Karpas-422 (cell line): ENCODE measurements around the gene MS4A10. TPM values are rescaled to one million over a fixed set of nuclear protein-coding genes. Genes with fewer than 3 reads are reported as not detected.

Experiments used
- DNase-seq: peaks from one replicate; pipeline ENCODE4 v3.0.0-alpha.2; 2015
- H2AFZ ChIP-seq: fragments of 200-600 bp; sonication (generic); 2 replicates; pipeline ENCODE4 v1.6.1; 2014; ENCODE audit warnings: antibody characterized with exemption, low read length, mixed read lengths
- H3K27ac ChIP-seq: fragments of 200-600 bp; sonication (generic); 2 replicates; pipeline ENCODE4 v1.5.1; 2014; ENCODE audit warnings: mild to moderate bottlenecking, low read length, moderate library complexity
- H3K27me3 ChIP-seq: fragments of 200-600 bp; sonication (generic); 2 replicates; pipeline ENCODE4 v1.6.1; 2014; ENCODE audit warnings: low read length, mixed read lengths
- H3K36me3 ChIP-seq: fragments of 200-600 bp; sonication (generic); 2 replicates; pipeline ENCODE4 v1.6.1; 2014; ENCODE audit warnings: low read length, mixed read lengths; ENCODE audit not compliant: insufficient read depth
- H3K4me1 ChIP-seq: fragments of 200-600 bp; sonication (generic); 2 replicates; pipeline ENCODE4 v1.6.1; 2014; ENCODE audit warnings: mild to moderate bottlenecking, low read length, mixed read lengths
- H3K4me2 ChIP-seq: fragments of 200-600 bp; sonication (generic); 2 replicates; pipeline ENCODE4 v1.6.1; 2014; ENCODE audit warnings: low read length, low read depth, mild to moderate bottlenecking; ENCODE audit not compliant: poor library complexity, severe bottlenecking
- H3K4me3 ChIP-seq: fragments of 200-600 bp; sonication (generic); 2 replicates; pipeline ENCODE4 v1.5.1; 2014; ENCODE audit warnings: mild to moderate bottlenecking, antibody characterized with exemption, low read length, mixed read lengths
- H3K79me2 ChIP-seq: fragments of 200-600 bp; sonication (generic); 2 replicates; pipeline ENCODE4 v1.6.1; 2014; ENCODE audit warnings: mild to moderate bottlenecking, low read length, mixed read lengths
- H3K9ac ChIP-seq: fragments of 200-600 bp; sonication (generic); 2 replicates; pipeline ENCODE4 v1.6.0; 2014; ENCODE audit warnings: low read length
- H3K9me2 ChIP-seq: fragments of 200-600 bp; sonication (generic), shearing (Covaris generic); replicated peaks from 2 replicates; pipeline ENCODE4 v1.6.0; 2014; ENCODE audit warnings: mild to moderate bottlenecking, low read length, moderate library complexity; ENCODE audit not compliant: insufficient read depth
- H3K9me3 ChIP-seq: fragments of 300-700, 200-600 bp; sonication (generic); 2 replicates; pipeline ENCODE4 v1.6.1; 2014; ENCODE audit warnings: low read length, mixed read lengths
- H4K20me1 ChIP-seq: fragments of 200-600 bp; sonication (generic); 2 replicates; pipeline ENCODE4 v1.6.1; 2014; ENCODE audit warnings: mild to moderate bottlenecking, antibody characterized with exemption, low read length, low read depth; ENCODE audit not compliant: insufficient read depth
- total RNA-seq: library from RNA; depleted of rRNA; stranded (reverse); fragments of >200 nt; shearing (Covaris generic); gene quantifications from 2 replicates; pipeline ENCODE4 v1.2.3, GENCODE V29; 2014; ENCODE audit warnings: low replicate concordance

Gene MS4A10
- total RNA-seq, 1 experiment from 2014 or later: not detected

DNA sequence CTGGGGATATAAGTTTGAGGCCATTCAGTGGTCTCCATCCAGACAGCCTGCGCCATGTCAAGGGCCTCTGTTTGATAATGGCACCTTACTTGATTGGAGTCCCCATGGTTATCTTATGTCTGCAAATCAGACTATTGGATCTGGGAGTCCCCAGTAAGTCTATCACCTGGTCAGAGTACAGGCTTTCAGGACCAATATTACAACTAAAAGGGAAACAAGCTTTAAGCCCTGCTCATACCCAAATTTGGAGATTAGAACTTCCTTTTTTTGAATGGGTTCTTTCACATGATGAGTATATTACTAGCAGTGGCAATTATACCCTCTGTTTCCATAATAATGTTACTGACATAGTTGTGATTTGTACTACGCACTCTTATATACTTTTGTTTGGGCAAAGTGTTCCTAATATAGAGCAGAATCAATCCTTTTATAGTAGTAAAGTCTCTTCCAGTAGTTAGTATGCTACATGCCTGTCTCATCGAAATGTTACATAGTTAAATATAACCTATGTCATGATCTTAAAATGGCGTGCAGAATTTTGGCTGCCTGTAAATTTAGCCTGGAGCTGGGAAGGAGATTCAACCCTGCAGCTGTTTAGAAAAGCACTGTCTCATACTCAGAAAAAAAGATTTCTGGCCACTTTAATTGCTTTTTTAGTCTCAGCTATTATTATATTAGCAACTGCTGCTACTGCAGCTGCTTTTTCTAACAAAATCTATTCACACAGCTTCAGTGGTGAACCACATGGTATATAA is 23.5 kb upstream of the MS4A10 start:
- H3K9ac ChIP-seq: no peak overlapping the region; the same call in 1 of the 2 replicates
- peak overlapping the region; percentile 41 for H3K4me3 ChIP-seq
- H3K4me1 ChIP-seq: peaks cover 52% of the 10 kb centered on the region
- no peaks in the 10 kb centered on the region for H3K9me2 ChIP-seq
- no peaks in the 10 kb centered on the region for H3K36me3 ChIP-seq
- peak; percentile 79 for DNase-seq
- peak overlapping the region; percentile 85 for H3K27ac ChIP-seq
- H3K27me3 ChIP-seq: no peaks in the 10 kb centered on the region
- 0 out of 2 replicates have a peak overlapping the region, but pooled peaks have one; percentile 12 for H2AFZ ChIP-seq
- no peaks in the 10 kb centered on the region for H3K9me3 ChIP-seq
- H4K20me1 ChIP-seq: no peaks in the 10 kb centered on the region
- no peaks in the 10 kb centered on the region for H3K79me2 ChIP-seq
- H3K4me2 ChIP-seq: peak overlapping the region; percentile 63

DNA sequence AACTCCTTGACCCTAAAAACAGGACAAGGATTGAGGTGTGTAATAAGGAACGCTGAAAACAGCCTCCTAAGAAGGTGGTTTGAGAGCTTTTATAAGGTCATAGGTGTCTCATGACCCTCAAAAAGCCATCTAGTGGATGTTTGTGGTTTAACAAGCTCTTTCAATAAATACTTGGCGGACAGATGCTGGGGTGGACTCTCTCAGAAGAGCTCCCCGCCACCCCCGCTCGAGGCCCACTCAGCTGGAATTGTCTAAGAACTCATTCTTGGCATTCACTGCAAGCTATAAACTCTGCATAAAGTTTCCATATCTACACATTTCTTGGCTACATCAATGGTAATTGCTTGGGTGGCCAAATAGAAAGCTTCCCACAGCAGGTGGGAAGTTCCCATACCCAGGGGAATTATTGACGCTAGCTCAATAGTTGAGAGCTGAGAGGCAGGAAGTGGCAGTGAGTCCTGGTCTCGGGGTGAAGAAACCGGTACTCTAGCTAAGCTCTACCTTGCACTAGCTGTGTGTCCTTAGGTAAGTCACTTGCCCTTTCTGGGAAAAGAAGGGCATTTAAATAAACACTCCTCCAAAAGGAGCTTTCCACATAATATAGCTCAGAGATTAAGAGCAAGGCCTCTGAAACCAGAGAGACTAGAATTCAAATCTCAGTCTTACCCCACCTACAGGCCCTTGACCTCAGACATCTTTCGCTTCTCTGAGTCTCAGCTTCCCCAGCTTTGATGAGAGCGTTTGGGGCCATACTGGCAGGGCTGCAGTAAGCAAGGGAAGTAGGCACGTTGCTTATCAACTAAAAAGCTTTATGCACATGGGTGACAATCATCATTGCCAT is 22.1 kb upstream of the MS4A10 start:
- Histone ChIP-seq H2AFZ (no peak overlapping the region), H3K79me2 (no peaks in the 10 kb centered on the region), H3K9me3 (no peaks in the 10 kb centered on the region), H4K20me1 (no peaks in the 10 kb centered on the region), H3K4me3 (no peak overlapping the region), H3K4me1 (peaks cover 52% of the 10 kb centered on the region), H3K4me2 (peak overlapping the region; percentile 63), H3K9ac (no peak overlapping the region), H3K27ac (no peak overlapping the region), H3K9me2 (no peaks in the 10 kb centered on the region), H3K36me3 (no peaks in the 10 kb centered on the region), H3K27me3 (no peaks in the 10 kb centered on the region)
- DNase-seq: peak; percentile 80

DNA sequence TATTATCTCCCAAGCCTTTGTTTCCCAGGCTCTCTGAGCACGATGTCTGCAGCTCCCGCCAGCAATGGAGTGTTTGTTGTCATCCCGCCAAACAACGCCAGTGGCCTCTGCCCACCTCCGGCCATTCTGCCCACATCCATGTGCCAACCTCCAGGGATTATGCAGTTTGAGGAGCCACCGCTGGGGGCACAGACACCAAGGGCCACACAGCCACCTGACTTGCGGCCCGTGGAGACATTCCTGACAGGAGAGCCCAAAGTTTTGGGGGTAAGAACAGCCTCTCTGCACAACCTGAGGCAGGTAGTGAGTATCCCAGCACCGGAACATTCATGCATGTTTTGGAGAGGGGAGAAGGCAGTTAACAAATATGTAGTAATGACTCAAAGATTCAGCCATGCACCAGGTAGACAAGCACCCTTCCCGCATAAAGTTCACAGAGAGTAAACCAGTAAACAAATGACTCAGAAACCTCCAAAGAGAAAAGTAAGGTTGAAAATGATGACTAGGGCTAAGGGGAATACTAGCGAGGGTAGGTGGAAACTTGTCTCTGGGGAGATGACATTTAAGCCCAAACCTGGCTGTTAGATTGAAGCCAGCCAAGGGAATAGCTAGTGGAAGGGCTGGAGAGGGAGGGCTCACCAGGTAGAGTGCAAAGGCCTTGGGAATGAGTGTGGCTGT is 21.3 kb upstream of the MS4A10 start:
- Histone ChIP-seq H3K4me2 (no peak overlapping the region), H2AFZ (no peak overlapping the region), H3K79me2 (no peaks in the 10 kb centered on the region), H3K9ac (no peak overlapping the region), H3K27me3 (no peaks in the 10 kb centered on the region), H3K9me2 (no peaks in the 10 kb centered on the region), H3K27ac (no peak overlapping the region), H3K4me3 (no peak overlapping the region), H3K36me3 (no peaks in the 10 kb centered on the region), H3K4me1 (peaks cover 60% of the 10 kb centered on the region), H3K9me3 (no peaks in the 10 kb centered on the region), H4K20me1 (no peaks in the 10 kb centered on the region)
- no peak for DNase-seq

DNA sequence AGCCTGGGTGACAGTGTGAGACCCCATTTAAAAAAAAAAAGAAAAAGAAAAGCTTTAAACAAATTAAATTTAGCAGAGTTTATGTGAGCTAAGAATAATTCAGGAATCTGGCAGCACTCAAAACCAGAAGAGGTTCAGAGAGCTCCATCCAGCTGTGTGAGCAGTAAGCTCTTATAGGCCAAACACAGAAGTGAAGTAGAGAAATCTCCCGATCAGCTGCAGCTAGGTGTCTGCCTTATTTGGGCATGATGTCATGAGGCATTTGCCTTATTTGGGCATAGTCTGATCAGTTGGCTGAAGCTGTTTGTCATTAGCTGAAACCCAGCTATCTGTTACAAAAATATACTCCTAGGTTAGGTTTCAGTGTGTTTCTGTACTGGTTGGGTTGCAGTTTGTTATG is 20.3 kb upstream of the MS4A10 start:
- Histone ChIP-seq H4K20me1 (no peaks in the 10 kb centered on the region), H3K27ac (no peak overlapping the region), H3K79me2 (no peaks in the 10 kb centered on the region), H3K4me2 (no peak overlapping the region), H3K27me3 (no peaks in the 10 kb centered on the region), H3K36me3 (no peaks in the 10 kb centered on the region), H3K9me3 (no peaks in the 10 kb centered on the region), H3K4me1 (peaks cover 54% of the 10 kb centered on the region), H2AFZ (no peak overlapping the region), H3K4me3 (no peak overlapping the region), H3K9ac (no peak overlapping the region), H3K9me2 (no peaks in the 10 kb centered on the region)
- DNase-seq: peak; percentile 62

DNA sequence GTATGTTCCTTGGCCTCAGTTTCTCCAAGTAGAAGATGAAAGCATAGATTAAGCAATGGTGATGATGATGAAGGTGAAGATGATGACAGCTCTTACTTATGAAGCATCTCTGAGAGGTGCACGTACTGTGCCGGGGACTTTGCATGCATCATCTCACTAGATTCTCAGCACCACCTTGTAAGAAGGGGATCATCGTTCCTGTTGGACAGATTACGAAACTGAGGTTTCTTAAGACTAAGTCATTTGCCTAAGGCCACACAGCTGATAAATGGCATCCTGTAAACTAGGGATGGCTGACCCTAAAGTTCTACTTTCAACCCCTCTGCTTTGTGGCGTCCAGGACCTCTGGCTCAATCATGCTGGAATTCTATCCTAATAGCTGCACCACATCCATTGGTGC is 19.8 kb upstream of the MS4A10 start:
- DNase-seq: no peak
- no peak overlapping the region for H3K9ac ChIP-seq
- H3K4me1 ChIP-seq: peaks cover 52% of the 10 kb centered on the region
- no peaks in the 10 kb centered on the region for H3K9me2 ChIP-seq
- no peak overlapping the region for H3K4me2 ChIP-seq
- no peak overlapping the region for H2AFZ ChIP-seq
- no peaks in the 10 kb centered on the region for H4K20me1 ChIP-seq
- no peaks in the 10 kb centered on the region for H3K27me3 ChIP-seq
- H3K4me3 ChIP-seq: no peak overlapping the region
- H3K79me2 ChIP-seq: no peaks in the 10 kb centered on the region
- no peaks in the 10 kb centered on the region for H3K9me3 ChIP-seq
- H3K27ac ChIP-seq: no peak overlapping the region
- no peaks in the 10 kb centered on the region for H3K36me3 ChIP-seq

DNA sequence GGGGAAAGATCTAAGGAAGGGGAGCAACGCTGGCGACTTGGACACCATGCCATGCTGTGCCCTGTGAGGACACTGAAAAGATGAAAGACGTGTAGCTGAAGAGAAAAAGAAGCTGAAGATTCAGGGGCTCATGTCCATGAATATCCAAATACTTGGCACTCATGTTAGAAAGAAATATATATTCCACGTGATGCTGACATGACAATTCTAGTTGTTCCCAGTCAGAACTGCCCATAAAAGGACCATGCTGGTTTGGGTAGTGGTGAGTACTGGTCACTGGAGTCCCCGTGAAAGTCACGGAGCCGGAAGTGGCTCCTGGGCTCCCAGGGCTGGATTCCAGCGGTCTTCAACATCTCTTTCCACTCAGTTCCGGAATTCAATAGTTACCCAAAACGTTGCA is 18.6 kb upstream of the MS4A10 start:
- Histone ChIP-seq H4K20me1 (no peaks in the 10 kb centered on the region), H3K36me3 (no peaks in the 10 kb centered on the region), H3K27me3 (no peaks in the 10 kb centered on the region), H3K9ac (no peak overlapping the region), H3K79me2 (no peaks in the 10 kb centered on the region), H3K4me3 (no peak overlapping the region), H3K4me2 (no peak overlapping the region), H3K4me1 (peaks cover 42% of the 10 kb centered on the region), H3K9me2 (no peaks in the 10 kb centered on the region), H3K9me3 (no peaks in the 10 kb centered on the region), H2AFZ (no peak overlapping the region), H3K27ac (no peak overlapping the region)
- no peak for DNase-seq

DNA sequence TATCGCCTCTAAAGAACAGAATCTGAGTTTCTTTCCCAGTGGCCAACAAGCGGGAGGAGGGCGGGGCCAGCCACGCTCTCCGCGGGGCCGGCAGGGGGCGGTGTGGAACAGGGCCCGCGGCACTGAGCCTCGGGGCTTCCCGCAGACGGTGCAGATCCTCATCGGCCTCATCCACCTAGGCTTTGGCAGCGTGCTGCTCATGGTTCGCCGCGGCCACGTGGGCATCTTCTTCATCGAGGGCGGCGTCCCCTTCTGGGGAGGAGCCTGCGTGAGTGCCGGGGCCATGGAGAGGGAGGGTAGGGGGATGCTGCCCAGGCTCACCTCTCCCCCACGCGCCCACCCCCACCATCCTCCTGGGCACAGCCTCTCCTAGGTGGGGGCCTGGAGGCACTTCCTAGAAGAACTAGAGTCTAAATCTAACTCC is 17.7 kb upstream of the MS4A10 start:
- Histone ChIP-seq H4K20me1 (no peaks in the 10 kb centered on the region), H3K4me1 (peaks cover 39% of the 10 kb centered on the region), H3K27me3 (no peaks in the 10 kb centered on the region), H3K9me2 (no peaks in the 10 kb centered on the region), H3K79me2 (no peaks in the 10 kb centered on the region), H2AFZ (no peak overlapping the region), H3K4me2 (no peak overlapping the region), H3K9me3 (no peaks in the 10 kb centered on the region), H3K36me3 (no peaks in the 10 kb centered on the region), H3K4me3 (no peak overlapping the region), H3K27ac (no peak overlapping the region), H3K9ac (no peak overlapping the region)
- peak; percentile 62 for DNase-seq

DNA sequence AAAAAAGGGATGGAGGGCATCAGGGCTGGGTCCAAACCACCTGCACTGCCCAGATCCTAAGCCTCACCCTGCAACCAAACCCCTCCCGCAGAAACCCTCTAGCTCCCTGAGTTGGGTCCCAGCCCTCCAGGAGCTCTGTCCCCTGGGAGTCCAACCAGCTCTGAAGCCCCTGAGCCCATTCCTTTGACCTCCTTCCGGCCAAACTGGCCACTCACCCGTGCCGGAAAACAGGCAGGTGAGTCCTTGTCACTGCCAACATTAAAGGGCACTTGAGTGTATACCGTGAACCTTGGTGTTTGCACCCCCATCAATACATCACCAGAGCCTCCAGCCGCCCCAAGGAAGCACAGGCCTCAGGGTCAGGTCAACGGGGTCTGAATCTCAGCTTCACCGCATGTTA is 16.9 kb upstream of the MS4A10 start:
- Histone ChIP-seq H3K9me2 (no peaks in the 10 kb centered on the region), H3K4me3 (no peak overlapping the region), H3K27ac (no peak overlapping the region), H3K4me2 (peak overlapping the region; percentile 26), H3K4me1 (peaks cover 31% of the 10 kb centered on the region), H3K9me3 (no peaks in the 10 kb centered on the region), H3K9ac (0 out of 2 replicates have a peak overlapping the region, but pooled peaks have one; percentile 25), H3K79me2 (no peaks in the 10 kb centered on the region), H3K36me3 (no peaks in the 10 kb centered on the region), H2AFZ (peak overlapping the region; percentile 39; the same call in 1 of the 2 replicates), H3K27me3 (no peaks in the 10 kb centered on the region), H4K20me1 (no peaks in the 10 kb centered on the region)
- no peak for DNase-seq
